GM10266 (cell line): Measurements from ENCODE around the gene GLIPR2.
"Not testable (repeated sequence)": the region's sequence is repeated elsewhere in the genome, so short reads cannot be mapped to it uniquely, and the experiment has no call there.

Experiments used
- DNase-seq: peaks from one replicate; pipeline ENCODE4 v3.0.0; 2012; ENCODE audit errors: extremely low spot score
- TF ChIP-seq, protein P1 (sequence below): IDR thresholded peaks from 2 replicates; pipeline ENCODE4 v1.5.1; 2012; ENCODE audit warnings: mild to moderate bottlenecking, low read depth; ENCODE audit not compliant: control insufficient read depth, insufficient read depth; ENCODE audit errors: missing control alignments

Gene GLIPR2, protein sequence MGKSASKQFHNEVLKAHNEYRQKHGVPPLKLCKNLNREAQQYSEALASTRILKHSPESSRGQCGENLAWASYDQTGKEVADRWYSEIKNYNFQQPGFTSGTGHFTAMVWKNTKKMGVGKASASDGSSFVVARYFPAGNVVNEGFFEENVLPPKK

DNA sequence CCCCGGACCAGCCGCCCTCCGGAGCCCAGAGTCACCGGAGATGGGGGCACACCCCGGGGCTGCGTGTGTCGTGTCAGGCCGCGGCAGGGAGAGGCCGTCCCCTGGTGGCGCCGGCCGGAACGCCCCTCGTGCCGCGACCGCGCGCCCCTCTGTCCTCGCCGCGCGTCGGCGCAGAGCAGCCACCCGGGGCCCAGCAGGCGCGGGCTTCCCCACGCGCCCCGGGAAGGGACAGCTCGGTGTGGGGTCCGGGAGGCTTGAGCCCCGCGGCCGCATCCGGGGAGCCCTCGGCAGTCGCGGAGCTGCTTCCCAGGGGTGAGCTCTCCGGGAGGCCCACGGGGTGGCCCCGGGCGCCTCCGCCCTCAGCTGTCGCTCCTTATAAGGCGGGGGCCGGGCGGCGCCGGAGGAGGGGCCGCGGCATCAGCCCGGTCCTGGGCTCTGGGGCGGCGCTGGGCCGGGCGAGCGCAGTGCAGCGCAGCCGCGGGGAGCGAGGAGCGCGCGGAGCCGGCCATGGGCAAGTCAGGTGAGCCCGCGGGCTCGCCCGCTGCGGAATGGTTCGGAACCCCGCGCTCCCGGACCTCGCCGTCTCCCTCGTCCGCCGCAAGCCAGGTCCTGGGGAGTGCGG, at the start of gene GLIPR2:
TSS of gene GLIPR2 (plus strand) at position 462 of the 622 bp plus-strand sequence. CDS start at position 508, 46 bp downstream.
- peak; percentile 95 for DNase-seq
- TF ChIP-seq, protein P1, sequence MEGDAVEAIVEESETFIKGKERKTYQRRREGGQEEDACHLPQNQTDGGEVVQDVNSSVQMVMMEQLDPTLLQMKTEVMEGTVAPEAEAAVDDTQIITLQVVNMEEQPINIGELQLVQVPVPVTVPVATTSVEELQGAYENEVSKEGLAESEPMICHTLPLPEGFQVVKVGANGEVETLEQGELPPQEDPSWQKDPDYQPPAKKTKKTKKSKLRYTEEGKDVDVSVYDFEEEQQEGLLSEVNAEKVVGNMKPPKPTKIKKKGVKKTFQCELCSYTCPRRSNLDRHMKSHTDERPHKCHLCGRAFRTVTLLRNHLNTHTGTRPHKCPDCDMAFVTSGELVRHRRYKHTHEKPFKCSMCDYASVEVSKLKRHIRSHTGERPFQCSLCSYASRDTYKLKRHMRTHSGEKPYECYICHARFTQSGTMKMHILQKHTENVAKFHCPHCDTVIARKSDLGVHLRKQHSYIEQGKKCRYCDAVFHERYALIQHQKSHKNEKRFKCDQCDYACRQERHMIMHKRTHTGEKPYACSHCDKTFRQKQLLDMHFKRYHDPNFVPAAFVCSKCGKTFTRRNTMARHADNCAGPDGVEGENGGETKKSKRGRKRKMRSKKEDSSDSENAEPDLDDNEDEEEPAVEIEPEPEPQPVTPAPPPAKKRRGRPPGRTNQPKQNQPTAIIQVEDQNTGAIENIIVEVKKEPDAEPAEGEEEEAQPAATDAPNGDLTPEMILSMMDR = no peak

DNA sequence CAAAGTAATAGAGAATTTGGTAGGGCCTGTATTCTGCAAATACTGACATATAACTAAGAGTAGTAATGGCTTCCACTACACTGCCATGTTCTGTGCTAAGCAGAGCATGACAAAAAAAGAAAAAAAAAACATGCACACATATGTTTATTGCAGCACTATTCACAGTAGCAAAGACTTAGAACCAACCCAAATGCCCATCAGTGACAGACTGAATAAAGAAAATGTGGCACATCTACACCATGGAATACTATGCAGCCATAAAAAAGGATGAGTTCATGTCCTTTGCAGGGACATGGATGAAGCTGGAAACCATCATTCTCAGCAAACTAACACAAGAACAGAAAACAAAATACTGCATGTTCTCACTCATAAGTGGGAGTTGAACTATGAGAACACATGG, 49.5 kb upstream of the GLIPR2 start:
- DNase-seq = not testable (repeated sequence)

DNA sequence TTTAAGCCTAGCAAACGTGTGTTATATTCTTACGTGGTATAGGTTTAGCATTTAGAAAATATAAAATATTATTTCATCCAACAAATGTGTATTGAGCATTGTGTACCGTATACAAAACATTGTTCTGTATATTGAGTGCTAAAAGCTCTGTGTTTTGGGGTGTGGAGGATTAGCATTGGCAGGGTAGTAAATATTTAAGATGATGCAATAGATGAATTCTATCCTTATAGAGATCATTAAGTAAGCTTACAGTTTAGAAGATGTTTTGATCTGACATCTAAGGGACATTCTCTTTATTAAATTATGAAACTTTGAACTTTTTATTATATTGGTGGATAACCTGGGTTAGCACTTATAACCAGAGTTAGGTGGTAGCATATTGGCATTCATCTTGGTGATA, 48.5 kb upstream of the GLIPR2 start:
- no peak for DNase-seq
- TF ChIP-seq, protein P1 = no peak

DNA sequence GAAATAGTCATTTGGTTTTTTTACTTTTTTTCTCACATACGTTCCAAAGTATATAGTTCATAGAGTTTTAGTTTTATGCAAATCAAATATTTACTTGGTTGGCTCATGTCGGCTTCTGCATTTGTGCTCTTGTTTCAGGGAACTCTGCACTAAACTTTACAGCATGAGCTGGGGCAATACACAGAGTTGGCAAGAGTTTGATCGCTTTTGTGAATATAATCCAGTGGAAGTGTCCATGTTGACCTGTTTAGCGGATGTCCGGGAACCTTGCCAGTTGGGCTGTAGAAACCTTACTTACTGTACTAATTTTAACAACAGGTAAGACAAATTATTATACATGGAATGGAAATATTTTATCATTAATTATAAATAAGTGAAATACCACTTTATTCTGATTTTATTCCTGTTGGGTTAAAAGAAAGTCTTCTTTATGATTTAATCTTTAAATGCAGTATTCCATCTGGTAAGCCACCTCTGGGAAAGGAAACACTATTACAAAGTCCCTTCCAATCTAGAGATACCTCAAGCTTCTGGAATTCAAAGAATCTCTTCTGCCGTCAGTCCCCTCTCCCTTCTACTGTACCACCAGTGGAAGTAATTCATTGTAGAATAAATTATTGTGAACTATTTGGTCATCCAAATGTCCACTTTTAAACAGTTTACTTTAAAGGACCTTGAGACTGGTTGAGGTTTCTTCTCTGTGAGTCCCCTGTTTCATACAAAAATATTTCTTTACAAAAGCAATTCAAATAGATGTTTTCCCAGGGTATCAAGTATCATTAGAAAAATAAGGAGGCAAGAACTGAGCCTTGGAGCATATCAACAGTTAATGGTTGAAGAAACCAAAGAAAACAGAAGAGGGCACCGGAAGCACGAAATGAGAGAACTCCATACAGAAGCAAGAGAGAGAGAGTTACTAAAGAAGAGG, 45.2 kb upstream of the GLIPR2 start:
- no peak for DNase-seq
- TF ChIP-seq, protein P1 = no peak

DNA sequence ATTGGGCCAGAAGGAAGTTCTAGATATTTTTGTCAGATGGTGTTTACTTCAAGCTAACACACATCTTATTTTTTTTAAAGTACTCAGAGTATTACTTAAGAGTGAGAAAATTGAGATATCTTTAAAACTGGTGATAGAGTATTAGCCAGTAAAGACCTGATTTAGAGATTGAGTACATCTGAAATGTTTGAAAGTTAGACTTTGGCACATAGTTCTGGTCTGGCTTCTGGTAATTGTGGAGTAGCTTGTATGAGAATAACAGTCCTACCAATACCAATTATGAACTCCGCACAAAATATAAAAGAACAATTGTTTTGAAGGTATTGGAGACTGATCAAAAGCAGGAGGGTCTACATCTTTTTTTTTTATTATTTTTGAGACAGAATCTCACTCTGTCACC, 44.5 kb upstream of the GLIPR2 start:
- TF ChIP-seq, protein P1 = no peak
- no peak for DNase-seq

DNA sequence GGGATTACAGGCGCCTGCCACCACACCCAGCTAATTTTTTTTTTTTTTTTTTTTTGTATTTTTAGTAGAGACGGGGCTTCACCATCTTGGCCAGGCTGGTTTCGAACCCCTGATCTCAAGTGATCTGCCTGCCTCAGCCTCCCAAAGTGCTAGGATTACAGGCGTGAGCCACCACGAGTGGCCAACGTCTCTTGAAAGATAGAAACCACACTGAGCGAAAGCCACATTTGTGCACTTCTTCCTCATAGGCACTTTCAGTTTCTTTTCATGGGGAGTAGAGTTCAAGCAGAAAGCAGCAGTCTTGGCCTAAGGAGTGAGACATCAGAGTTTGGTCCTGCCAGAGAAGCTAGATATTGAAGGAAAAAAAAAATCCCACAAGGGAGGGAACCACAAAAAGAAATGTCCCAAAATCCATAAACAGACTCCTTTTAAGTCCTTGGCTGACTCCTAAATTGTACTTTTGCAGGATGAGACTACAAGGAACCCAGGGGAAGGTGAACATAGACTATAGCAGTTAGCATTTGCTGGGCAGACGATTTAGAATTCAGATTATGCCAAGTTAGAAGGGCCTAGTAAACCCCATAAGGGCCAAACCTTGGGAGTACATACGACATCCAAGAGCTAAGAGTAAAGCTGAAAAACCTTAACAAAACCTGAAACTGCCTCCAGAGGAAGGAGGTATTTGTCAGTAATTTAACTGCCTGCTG, 43.9 kb upstream of the GLIPR2 start:
- DNase-seq = peak; percentile 62

DNA sequence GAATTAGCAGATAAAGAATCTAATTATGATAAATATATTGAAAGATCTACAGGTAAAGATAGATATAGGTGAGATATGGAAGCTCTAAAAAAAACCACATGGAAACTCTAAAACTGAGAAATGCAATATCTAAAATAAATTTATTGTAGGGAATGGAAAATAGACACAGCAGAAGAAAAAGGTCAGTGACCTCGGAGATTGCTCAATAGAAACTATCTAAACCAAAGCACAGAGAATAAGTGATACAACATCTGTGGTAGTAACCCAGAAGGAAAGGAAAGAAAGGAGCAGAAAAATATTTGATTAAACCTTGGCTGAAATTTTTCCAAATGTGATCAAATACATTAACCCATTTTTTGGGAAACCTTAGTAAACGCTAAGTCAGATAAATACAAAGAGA, 43.1 kb upstream of the GLIPR2 start:
- DNase-seq = no peak

More for the DNA sequence above, 43.9 kb upstream of the GLIPR2 start:
- TF ChIP-seq, protein P1 = no peak

More for the DNA sequence above, 43.1 kb upstream of the GLIPR2 start:
- TF ChIP-seq, protein P1 = no peak
